ENCODE results near the gene ACAT2.
"Not testable (repeated sequence)": the region's sequence is repeated elsewhere in the genome, so short reads cannot be mapped to it uniquely, and the experiment has no call there.

ACAT2 gene

GRCh38 chr6:159725208-159725607, 36.6 kb upstream of the ACAT2 start:
- H3K27ac Mint-ChIP-seq; DNase-seq (ENCODE audit: low spot score); H3K27me3 Mint-ChIP-seq (ENCODE audit: low read depth): not testable (repeated sequence)
- H3K36me3 Mint-ChIP-seq (ENCODE audit: low read depth): peaks cover 43% of the 10 kb centered on the region
- H3K4me1 Mint-ChIP-seq (ENCODE audit: low read depth): peaks cover 27% of the 10 kb centered on the region
- H3K9me3 Mint-ChIP-seq: peaks cover 11% of the 10 kb centered on the region
- H3K4me3 Mint-ChIP-seq: peak overlapping the region; percentile 9

GRCh38 chr6:159726255-159726917, 35.5 kb upstream of the ACAT2 start:
- Mint-ChIP-seq H3K4me1 (ENCODE audit: low read depth) (peaks cover 34% of the 10 kb centered on the region), H3K27ac (peak overlapping the region; percentile 97), H3K4me3 (peak overlapping the region; percentile 97), H3K9me3 (peaks cover 11% of the 10 kb centered on the region), H3K36me3 (ENCODE audit: low read depth) (peaks cover 51% of the 10 kb centered on the region), H3K27me3 (ENCODE audit: low read depth) (no peaks in the 10 kb centered on the region)
- DNase-seq (ENCODE audit: low spot score): no peak

- Mint-ChIP-seq H3K27me3 (ENCODE audit: low read depth) (no peaks in the 10 kb centered on the region), H3K27ac (peak within 1 kb of the TSS; percentile 97), H3K4me1 (ENCODE audit: low read depth) (peaks cover 36% of the 10 kb centered on the region), H3K36me3 (ENCODE audit: low read depth) (peaks cover 51% of the 10 kb centered on the region), H3K9me3 (peaks cover 11% of the 10 kb centered on the region), H3K4me3 (peak within 1 kb of the TSS; percentile 97)
- peak; percentile 96 for DNase-seq (ENCODE audit: low spot score)
Measured at GRCh38 chr6:159726918-159727716, 34.7 kb upstream of the ACAT2 start, which contains the start of gene WTAP. WTAP (plus strand) TSS chr6:159727506; CDS start chr6:159736266, 8,760 bp downstream.

DNA sequence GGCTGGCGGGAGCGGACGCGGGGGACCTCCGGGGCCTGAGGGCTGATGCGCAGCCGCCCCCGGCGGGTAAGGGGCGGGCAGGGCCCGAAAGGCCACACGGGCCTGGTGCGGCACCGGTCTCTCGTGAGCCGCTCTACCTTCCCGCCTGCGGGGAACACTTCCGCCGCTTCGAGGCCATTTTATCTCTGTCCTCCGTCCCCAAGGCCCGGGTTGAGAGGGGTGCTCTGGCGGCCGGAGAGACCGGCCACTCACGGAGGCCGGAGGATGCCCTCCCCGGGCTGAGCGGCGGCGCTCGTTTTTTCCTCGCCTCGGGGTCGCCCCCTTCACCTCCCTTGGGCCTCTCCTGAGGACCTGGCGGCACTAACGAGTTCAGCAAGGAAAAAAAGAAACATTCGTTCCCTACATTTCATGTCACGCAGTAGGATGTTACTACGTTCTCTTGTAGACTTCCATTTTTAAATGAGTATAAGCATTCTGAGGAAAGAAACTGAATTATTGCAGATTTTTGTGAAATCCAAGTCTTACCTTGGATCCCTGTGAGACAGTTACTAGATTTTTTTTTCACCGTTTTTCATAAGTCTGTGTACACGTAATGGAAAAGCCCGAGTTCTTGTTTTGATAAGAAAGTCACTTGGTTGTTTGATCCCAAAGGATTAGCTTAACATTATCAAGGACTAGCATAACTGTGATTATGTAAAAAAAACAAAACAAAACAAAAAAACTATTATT, 34.0 kb upstream of the ACAT2 start:
- no peak for DNase-seq (ENCODE audit: low spot score)
- Mint-ChIP-seq H3K9me3 (peaks cover 5% of the 10 kb centered on the region), H3K4me1 (ENCODE audit: low read depth) (peaks cover 39% of the 10 kb centered on the region), H3K27ac (peak overlapping the region; percentile 91), H3K27me3 (ENCODE audit: low read depth) (no peaks in the 10 kb centered on the region), H3K36me3 (ENCODE audit: low read depth) (peaks cover 46% of the 10 kb centered on the region), H3K4me3 (peak overlapping the region; percentile 86)

DNA sequence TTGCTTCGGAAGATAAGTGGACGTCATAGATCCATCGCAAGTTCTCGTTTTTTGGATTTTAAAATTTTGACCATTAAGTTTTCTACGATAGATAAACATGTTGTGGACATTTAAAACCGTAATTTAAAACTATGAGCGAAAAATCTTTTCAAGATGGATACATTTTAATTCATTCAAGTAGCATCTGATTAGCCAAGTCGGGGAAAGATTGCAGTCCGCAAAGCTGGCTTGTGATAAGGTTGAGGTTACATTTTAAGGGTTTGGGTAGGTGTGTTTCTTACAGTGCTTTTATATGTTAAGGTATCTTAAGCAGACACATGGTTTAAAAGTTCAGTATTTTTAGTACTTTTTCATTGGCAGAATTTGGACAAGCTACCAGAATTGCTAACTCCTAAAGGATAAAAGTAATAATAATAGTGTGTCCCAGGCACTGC, 33.3 kb upstream of the ACAT2 start:
- peaks cover 40% of the 10 kb centered on the region for H3K36me3 Mint-ChIP-seq (ENCODE audit: low read depth)

DNA sequence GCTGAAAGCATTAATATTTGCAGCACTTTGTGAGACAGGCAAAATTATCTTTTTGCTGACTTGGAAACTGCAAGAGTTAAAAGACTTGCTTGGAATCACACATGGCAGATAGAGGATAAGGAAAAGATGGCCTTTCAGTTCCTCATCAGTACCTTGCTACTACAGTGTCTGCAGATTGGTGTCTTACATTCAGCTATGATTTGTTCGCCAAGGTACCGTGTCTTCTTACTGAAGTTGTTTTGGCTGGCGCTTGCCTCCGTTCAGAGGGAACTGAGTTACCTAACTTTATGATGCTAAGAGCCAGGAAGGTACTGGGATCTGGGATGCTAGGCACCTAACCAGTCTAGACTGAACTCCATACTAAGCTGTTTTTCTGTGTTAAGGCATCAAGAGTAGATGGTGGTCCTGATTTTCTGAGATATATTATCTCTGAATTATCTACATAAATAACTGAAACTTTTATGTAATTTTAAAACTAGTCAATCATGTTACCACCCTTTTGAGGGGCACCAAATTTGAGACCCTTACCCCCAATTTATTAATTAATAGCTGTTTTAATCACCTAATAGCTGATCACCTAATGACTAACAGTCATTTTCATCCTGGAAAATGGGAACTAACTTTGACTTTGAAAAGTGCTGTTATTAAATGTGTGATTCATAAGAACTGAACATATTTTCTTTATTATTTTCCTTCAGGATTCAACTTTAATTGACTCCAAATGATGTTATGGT, 32.1 kb upstream of the ACAT2 start:
- Mint-ChIP-seq H3K4me3 (peak overlapping the region; percentile 86), H3K4me1 (ENCODE audit: low read depth) (peaks cover 38% of the 10 kb centered on the region), H3K9me3 (no peaks in the 10 kb centered on the region), H3K27ac (peak overlapping the region; percentile 49), H3K27me3 (ENCODE audit: low read depth) (no peaks in the 10 kb centered on the region), H3K36me3 (ENCODE audit: low read depth) (peaks cover 33% of the 10 kb centered on the region)
- no peak for DNase-seq (ENCODE audit: low spot score)

More for the DNA sequence above, 33.3 kb upstream of the ACAT2 start:
- no peaks in the 10 kb centered on the region for H3K27me3 Mint-ChIP-seq (ENCODE audit: low read depth)
- H3K9me3 Mint-ChIP-seq: no peaks in the 10 kb centered on the region
- H3K4me3 Mint-ChIP-seq: peak overlapping the region; percentile 86
- DNase-seq (ENCODE audit: low spot score): no peak
- peaks cover 38% of the 10 kb centered on the region for H3K4me1 Mint-ChIP-seq (ENCODE audit: low read depth)
- H3K27ac Mint-ChIP-seq: peak overlapping the region; percentile 91

DNA sequence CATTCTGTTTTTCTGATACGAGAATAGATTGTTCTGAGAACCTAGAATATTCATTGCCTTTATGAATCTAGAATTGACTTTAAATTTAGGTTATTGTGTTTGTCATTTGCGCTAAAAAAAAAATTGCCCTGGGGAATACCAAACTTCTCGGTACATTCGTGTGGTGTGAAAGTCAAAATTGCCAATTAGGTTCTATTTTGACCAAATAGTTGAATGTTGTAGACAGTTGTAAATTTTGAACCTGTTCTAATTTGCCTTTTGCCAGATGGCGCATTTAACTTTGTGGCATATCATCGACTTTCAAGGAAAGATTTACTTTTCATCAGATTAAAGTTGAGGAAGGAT, 31.5 kb upstream of the ACAT2 start:
- no peaks in the 10 kb centered on the region for H3K27me3 Mint-ChIP-seq (ENCODE audit: low read depth)
- peaks cover 34% of the 10 kb centered on the region for H3K4me1 Mint-ChIP-seq (ENCODE audit: low read depth)
- peak overlapping the region; percentile 59 for H3K4me3 Mint-ChIP-seq
- no peaks in the 10 kb centered on the region for H3K9me3 Mint-ChIP-seq
- H3K36me3 Mint-ChIP-seq (ENCODE audit: low read depth): peaks cover 33% of the 10 kb centered on the region
- H3K27ac Mint-ChIP-seq: no peak overlapping the region
- DNase-seq (ENCODE audit: low spot score): no peak

DNA sequence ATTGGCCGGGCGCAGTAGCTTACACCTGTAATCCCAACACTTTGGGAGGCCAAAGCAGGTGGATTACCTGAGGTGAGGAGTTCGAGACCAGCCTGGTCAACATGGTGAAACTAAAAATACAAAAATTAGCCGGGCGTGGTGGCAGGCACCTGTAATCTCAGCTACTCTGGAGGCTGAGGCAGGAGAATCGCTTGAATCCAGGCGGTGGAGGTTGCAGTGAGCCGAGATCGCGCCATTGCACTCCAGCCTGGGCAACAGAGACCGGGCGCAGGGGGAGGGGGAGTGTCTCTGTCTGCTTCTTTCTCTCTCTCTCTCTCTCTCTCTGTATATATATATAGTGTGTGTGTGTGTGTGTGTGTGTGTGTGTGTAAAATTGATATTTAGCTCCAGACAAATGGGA, 29.3 kb upstream of the ACAT2 start:
- not testable (repeated sequence) for DNase-seq (ENCODE audit: low spot score); H3K27me3 Mint-ChIP-seq (ENCODE audit: low read depth); H3K9me3 Mint-ChIP-seq; H3K4me3 Mint-ChIP-seq; H3K27ac Mint-ChIP-seq
- peaks cover 28% of the 10 kb centered on the region for H3K36me3 Mint-ChIP-seq (ENCODE audit: low read depth)
- peaks cover 27% of the 10 kb centered on the region for H3K4me1 Mint-ChIP-seq (ENCODE audit: low read depth)

GRCh38 chr6:159733395-159733794, 28.4 kb upstream of the ACAT2 start:
- not testable (repeated sequence) for DNase-seq (ENCODE audit: low spot score); H3K9me3 Mint-ChIP-seq; H3K4me3 Mint-ChIP-seq; H3K27me3 Mint-ChIP-seq (ENCODE audit: low read depth); H3K27ac Mint-ChIP-seq
- peaks cover 33% of the 10 kb centered on the region for H3K4me1 Mint-ChIP-seq (ENCODE audit: low read depth)
- H3K36me3 Mint-ChIP-seq (ENCODE audit: low read depth): peaks cover 30% of the 10 kb centered on the region

DNA sequence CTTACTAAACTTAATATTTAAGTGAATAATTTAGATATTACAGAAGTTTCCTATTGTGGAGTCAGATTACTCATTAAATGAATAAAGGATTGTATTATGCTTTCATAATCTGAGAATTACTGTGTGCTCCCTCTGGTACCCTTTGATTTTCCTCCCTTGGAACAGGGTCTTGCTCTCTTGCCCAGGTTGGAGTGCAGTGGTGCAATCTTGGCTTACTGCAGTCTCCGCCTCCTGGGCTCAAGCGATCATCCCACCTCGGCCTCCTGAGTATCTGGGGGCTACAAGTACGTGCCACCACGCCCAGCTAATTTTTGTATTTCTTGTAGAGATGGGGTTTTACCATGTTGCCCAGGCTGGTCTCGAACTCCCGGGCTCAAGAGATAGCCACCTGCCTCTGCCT, 24.9 kb upstream of the ACAT2 start:
- Mint-ChIP-seq H3K27ac (no peak overlapping the region), H3K27me3 (ENCODE audit: low read depth) (no peaks in the 10 kb centered on the region), H3K36me3 (ENCODE audit: low read depth) (peaks cover 25% of the 10 kb centered on the region), H3K4me1 (ENCODE audit: low read depth) (peaks cover 15% of the 10 kb centered on the region), H3K4me3 (no peak overlapping the region), H3K9me3 (no peaks in the 10 kb centered on the region)
- no peak for DNase-seq (ENCODE audit: low spot score)

GRCh38 chr6:159739341-159739740, 22.5 kb upstream of the ACAT2 start:
- no peak for DNase-seq (ENCODE audit: low spot score)
- Mint-ChIP-seq H3K36me3 (ENCODE audit: low read depth) (peaks cover 39% of the 10 kb centered on the region), H3K27ac (no peak overlapping the region), H3K4me3 (no peak overlapping the region), H3K9me3 (no peaks in the 10 kb centered on the region), H3K4me1 (ENCODE audit: low read depth) (peaks cover 12% of the 10 kb centered on the region), H3K27me3 (ENCODE audit: low read depth) (no peaks in the 10 kb centered on the region)

DNA sequence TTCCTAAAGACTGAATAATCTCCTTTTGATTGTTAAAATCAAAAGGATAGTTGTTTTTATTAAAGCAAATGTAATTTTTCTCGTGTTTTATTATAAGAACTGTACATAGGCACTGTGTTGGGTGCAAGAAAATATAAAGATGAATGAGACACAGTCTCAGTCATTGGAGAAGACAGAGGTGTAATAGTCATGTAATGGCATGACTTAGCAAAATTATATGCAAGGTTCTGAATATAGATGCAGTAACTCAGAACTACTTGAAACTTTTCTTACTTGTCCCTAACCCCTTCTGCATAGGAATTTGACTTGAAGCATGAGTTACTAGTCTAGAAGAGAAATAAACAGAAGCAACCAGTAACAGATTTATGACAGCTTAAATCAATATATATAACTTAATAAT, 19.7 kb upstream of the ACAT2 start:
- Mint-ChIP-seq H3K36me3 (ENCODE audit: low read depth) (peaks cover 57% of the 10 kb centered on the region), H3K27ac (no peak overlapping the region), H3K4me1 (ENCODE audit: low read depth) (peaks cover 16% of the 10 kb centered on the region), H3K27me3 (ENCODE audit: low read depth) (no peaks in the 10 kb centered on the region), H3K4me3 (no peak overlapping the region), H3K9me3 (no peaks in the 10 kb centered on the region)
- DNase-seq (ENCODE audit: low spot score): no peak

DNA sequence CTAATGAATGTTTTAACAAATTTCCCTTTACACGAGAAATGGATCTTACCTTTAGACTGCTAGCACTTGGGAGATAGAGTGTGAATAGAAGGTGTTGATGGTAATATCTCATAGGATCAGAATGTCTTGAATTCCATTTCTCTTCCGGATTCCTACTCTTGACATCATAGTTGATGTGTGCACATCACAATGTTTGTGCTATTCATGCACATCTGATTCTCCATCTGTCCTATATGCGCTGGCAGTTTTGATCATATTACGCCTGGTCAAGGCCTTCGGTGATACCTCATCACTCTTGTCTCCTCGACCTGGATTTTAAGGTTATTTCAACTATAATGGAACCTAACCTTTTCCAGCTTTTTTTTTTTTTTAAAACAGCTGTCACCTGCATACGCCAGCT, 16.8 kb upstream of the ACAT2 start:
- no peak for DNase-seq (ENCODE audit: low spot score)
- Mint-ChIP-seq H3K27me3 (ENCODE audit: low read depth) (no peaks in the 10 kb centered on the region), H3K9me3 (no peaks in the 10 kb centered on the region), H3K4me1 (ENCODE audit: low read depth) (peaks cover 10% of the 10 kb centered on the region), H3K27ac (no peak overlapping the region), H3K36me3 (ENCODE audit: low read depth) (peaks cover 73% of the 10 kb centered on the region), H3K4me3 (no peak overlapping the region)
